Nephron progenitor cell (in vitro differentiated cells): Measurements from ENCODE around the gene SUCO.
A peak's percentile ranks its signal among the peaks of the same experiment; 100 is the strongest.

Experiments used
- DNase-seq: peaks from one replicate; pipeline ENCODE4 v3.0.0; 2021
- H3K27ac Mint-ChIP-seq: 2 replicates; pipeline ENCODE4 v1.8.0; 2021; ENCODE audit warnings: mild to moderate bottlenecking, moderate library complexity, mixed read lengths
- H3K27me3 Mint-ChIP-seq: 2 replicates; pipeline ENCODE4 v1.8.0; 2021; ENCODE audit warnings: mild to moderate bottlenecking, low read depth, mixed read lengths; ENCODE audit not compliant: poor library complexity
- H3K36me3 Mint-ChIP-seq: 2 replicates; pipeline ENCODE4 v1.8.0; 2021; ENCODE audit warnings: low read depth, mixed read lengths
- H3K4me1 Mint-ChIP-seq: 2 replicates; pipeline ENCODE4 v1.8.0; 2021; ENCODE audit warnings: mixed read lengths
- H3K4me3 Mint-ChIP-seq: 2 replicates; pipeline ENCODE4 v1.8.0; 2021; ENCODE audit warnings: mild to moderate bottlenecking, moderate library complexity, mixed read lengths
- H3K9me3 Mint-ChIP-seq: 2 replicates; pipeline ENCODE4 v1.8.0; 2021; ENCODE audit warnings: mild to moderate bottlenecking, moderate library complexity, mixed read lengths
- TF ChIP-seq, protein P1 (sequence below): fragments of 200-600 bp; sonication (generic); IDR thresholded peaks from 2 replicates; pipeline ENCODE4 v1.5.0; 2021; ENCODE audit warnings: antibody characterized with exemption

Gene SUCO

GRCh38 chr1:172533513-172534151, 682 bp downstream of the SUCO start:
- Mint-ChIP-seq H3K27me3 (peaks cover 5% of the 10 kb centered on the region), H3K4me3 (peak overlapping the region; percentile 97), H3K9me3 (no peaks in the 10 kb centered on the region), H3K27ac (peak overlapping the region; percentile 99), H3K36me3 (no peaks in the 10 kb centered on the region), H3K4me1 (peaks cover 51% of the 10 kb centered on the region)
- DNase-seq, result peak; percentile 27
- TF ChIP-seq, protein P1, sequence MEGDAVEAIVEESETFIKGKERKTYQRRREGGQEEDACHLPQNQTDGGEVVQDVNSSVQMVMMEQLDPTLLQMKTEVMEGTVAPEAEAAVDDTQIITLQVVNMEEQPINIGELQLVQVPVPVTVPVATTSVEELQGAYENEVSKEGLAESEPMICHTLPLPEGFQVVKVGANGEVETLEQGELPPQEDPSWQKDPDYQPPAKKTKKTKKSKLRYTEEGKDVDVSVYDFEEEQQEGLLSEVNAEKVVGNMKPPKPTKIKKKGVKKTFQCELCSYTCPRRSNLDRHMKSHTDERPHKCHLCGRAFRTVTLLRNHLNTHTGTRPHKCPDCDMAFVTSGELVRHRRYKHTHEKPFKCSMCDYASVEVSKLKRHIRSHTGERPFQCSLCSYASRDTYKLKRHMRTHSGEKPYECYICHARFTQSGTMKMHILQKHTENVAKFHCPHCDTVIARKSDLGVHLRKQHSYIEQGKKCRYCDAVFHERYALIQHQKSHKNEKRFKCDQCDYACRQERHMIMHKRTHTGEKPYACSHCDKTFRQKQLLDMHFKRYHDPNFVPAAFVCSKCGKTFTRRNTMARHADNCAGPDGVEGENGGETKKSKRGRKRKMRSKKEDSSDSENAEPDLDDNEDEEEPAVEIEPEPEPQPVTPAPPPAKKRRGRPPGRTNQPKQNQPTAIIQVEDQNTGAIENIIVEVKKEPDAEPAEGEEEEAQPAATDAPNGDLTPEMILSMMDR, result no peak

- TF ChIP-seq, protein P1, result no peak
- H3K27ac Mint-ChIP-seq, result no peak overlapping the region
- H3K36me3 Mint-ChIP-seq, result peaks cover 6% of the 10 kb centered on the region
- H3K4me1 Mint-ChIP-seq, result peaks cover 54% of the 10 kb centered on the region
- H3K9me3 Mint-ChIP-seq, result no peaks in the 10 kb centered on the region
- H3K27me3 Mint-ChIP-seq, result no peaks in the 10 kb centered on the region
- DNase-seq, result no peak
- H3K4me3 Mint-ChIP-seq, result no peak overlapping the region
Measured at GRCh38 chr1:172536256-172536655, 3.3 kb downstream of the SUCO start.

GRCh38 chr1:172537366-172537765, 4.4 kb downstream of the SUCO start:
- no peaks in the 10 kb centered on the region for H3K27me3 Mint-ChIP-seq
- peaks cover 12% of the 10 kb centered on the region for H3K36me3 Mint-ChIP-seq
- TF ChIP-seq, protein P1, result no peak
- no peak for DNase-seq
- no peak overlapping the region for H3K4me3 Mint-ChIP-seq
- peaks cover 52% of the 10 kb centered on the region for H3K4me1 Mint-ChIP-seq
- no peak overlapping the region for H3K27ac Mint-ChIP-seq
- H3K9me3 Mint-ChIP-seq, result no peaks in the 10 kb centered on the region

- TF ChIP-seq, protein P1, result no peak
- peaks cover 57% of the 10 kb centered on the region for H3K4me1 Mint-ChIP-seq
- H3K27me3 Mint-ChIP-seq, result no peaks in the 10 kb centered on the region
- no peak overlapping the region for H3K4me3 Mint-ChIP-seq
- peak overlapping the region; percentile 1 for H3K27ac Mint-ChIP-seq
- H3K9me3 Mint-ChIP-seq, result no peaks in the 10 kb centered on the region
- peaks cover 12% of the 10 kb centered on the region for H3K36me3 Mint-ChIP-seq
- DNase-seq, result no peak
Measured at GRCh38 chr1:172537827-172538391, 5.0 kb downstream of the SUCO start.

GRCh38 chr1:172540635-172541034, 7.7 kb downstream of the SUCO start:
- no peaks in the 10 kb centered on the region for H3K9me3 Mint-ChIP-seq
- no peaks in the 10 kb centered on the region for H3K27me3 Mint-ChIP-seq
- no peak overlapping the region for H3K27ac Mint-ChIP-seq
- DNase-seq, result no peak
- H3K4me3 Mint-ChIP-seq, result no peak overlapping the region
- TF ChIP-seq, protein P1, result no peak
- H3K36me3 Mint-ChIP-seq, result peaks cover 12% of the 10 kb centered on the region
- H3K4me1 Mint-ChIP-seq, result peaks cover 45% of the 10 kb centered on the region

DNA sequence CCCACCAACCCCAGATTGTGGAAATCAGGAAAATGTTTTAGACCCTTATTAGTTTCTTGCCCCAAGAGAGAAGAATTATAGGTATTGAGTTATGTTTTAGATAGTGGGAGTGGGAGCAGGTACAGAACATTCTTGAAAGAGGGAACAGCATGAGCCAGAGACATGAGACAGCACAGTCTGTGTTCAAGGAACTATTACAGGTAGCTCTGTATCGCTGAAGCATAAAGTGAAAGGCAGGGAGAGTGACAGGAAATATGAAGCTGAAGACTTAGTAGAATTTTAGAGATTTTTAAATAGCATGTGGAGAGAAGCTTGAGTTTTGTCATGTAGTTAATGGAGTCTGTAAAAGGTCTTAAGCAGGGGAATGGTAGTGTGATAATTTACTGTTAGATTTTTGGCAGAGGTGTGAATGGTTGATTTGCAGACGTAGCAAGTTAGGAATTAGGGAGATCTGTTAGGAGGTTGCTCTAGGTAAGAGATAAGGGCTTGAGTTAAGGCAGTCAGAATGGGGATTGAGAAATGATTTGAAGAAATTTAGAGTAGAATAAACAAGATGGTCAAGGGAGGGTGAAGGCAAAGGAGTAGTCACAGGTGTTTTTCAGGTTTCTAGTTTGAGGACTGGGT, 11.6 kb downstream of the SUCO start:
- no peak overlapping the region for H3K27ac Mint-ChIP-seq
- no peaks in the 10 kb centered on the region for H3K9me3 Mint-ChIP-seq
- no peak for DNase-seq
- H3K4me3 Mint-ChIP-seq, result no peak overlapping the region
- H3K36me3 Mint-ChIP-seq, result peaks cover 12% of the 10 kb centered on the region
- no peaks in the 10 kb centered on the region for H3K27me3 Mint-ChIP-seq
- H3K4me1 Mint-ChIP-seq, result peaks cover 39% of the 10 kb centered on the region
- TF ChIP-seq, protein P1, result no peak
